HUES6 (cell line): ENCODE results near the gene PDPK1.
"Not testable (repeated sequence)": the region's sequence is repeated elsewhere in the genome, so short reads cannot be mapped to it uniquely, and the experiment has no call there.

Experiments
- H3K27ac ChIP-seq: 2 replicates; pipeline ENCODE4 v1.7.0; 2013; ENCODE audit warnings: low read depth, mild to moderate bottlenecking, low read length, inconsistent platforms
- H3K27me3 ChIP-seq: 2 replicates; pipeline ENCODE4 v1.6.1; 2013; ENCODE audit warnings: low read length; ENCODE audit not compliant: control insufficient read depth, insufficient read depth
- H3K36me3 ChIP-seq: 2 replicates; pipeline ENCODE4 v1.6.1; 2013; ENCODE audit warnings: low read length; ENCODE audit not compliant: control insufficient read depth, insufficient read depth
- H3K4me1 ChIP-seq: 2 replicates; pipeline ENCODE4 v1.6.1; 2013; ENCODE audit warnings: low read length; ENCODE audit not compliant: control insufficient read depth, insufficient read depth
- H3K4me3 ChIP-seq: 2 replicates; pipeline ENCODE4 v1.5.1; 2013; ENCODE audit warnings: low read depth, low read length
- H3K9ac ChIP-seq: one replicate; pipeline ENCODE4 v1.6.1; 2013; ENCODE audit warnings: mild to moderate bottlenecking, low read length
- H3K9me3 ChIP-seq: 2 replicates; pipeline ENCODE4 v1.6.1; 2013; ENCODE audit warnings: low read depth, low read length; ENCODE audit not compliant: control insufficient read depth, insufficient read depth

The PDPK1 gene

DNA sequence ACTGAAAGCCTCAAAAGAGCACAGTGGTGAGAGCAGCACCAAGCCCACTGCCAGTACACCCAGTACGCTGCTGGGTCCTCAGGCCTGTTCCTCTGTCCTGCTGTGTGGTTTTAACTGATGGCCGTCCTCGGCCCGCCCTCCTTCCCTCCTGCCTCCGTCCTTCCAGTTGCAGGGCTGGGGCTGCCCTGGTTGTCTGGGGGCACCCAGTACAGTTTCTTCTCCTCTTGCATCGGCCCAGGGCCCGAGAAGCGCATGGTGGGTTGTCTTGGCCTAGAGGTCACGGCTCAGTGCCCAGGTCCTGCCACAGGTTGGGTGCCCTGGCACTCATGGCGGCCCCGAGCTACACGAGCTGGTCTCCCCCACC is 73.7 kb downstream of the PDPK1 start:
- Histone ChIP-seq H3K27me3 (no peaks in the 10 kb centered on the region), H3K27ac (no peak overlapping the region), H3K4me1 (no peaks in the 10 kb centered on the region), H3K4me3 (no peak overlapping the region), H3K36me3 (peaks cover 29% of the 10 kb centered on the region), H3K9ac (no peak overlapping the region), H3K9me3 (no peaks in the 10 kb centered on the region)

DNA sequence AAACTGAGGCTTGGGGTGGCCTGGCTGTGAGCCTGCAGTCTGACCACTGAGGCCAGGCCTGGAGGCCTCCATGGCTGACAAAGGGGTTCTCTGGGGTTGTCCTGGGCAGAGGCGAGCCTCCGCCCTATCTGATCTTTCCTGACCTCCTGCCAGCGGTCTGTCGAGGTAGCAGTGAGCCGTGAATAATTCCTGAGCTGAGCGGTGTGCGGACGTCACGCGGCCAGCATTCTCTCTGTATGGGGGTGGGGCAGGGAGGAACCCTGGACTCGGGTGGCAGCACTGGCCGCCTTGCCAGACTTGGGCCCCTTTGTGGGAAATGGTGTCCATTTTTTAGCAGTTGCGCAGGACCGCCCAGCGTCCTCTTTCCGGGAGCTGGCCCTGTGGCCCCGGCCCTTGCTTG is 74.1 kb downstream of the PDPK1 start:
- not testable (repeated sequence) for H3K27me3 ChIP-seq, H3K9me3 ChIP-seq, H3K9ac ChIP-seq, H3K27ac ChIP-seq, H3K4me3 ChIP-seq, H3K4me1 ChIP-seq
- H3K36me3 ChIP-seq = peaks cover 29% of the 10 kb centered on the region

DNA sequence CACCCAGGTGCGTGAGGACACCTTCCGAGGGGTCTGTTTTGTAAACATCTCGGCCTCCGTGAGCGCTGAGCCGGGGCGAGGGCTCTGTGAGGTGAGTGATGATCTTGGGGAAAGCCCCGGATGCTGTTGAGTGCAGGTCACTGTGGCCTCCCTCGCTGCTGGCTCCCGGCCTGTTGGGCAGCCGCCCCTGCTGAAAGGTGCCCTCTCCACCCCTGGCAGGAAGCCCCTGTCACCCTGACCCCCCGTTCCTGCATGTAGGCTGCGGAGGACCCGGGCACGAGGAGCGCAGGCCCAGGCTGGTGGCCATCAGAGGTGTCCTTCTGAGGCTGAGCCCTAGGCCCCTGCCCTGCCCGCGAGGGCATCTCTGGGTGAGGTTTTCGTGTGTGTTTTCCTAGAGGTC is 75.4 kb downstream of the PDPK1 start:
- H3K9me3 ChIP-seq, H3K9ac ChIP-seq, H3K27me3 ChIP-seq, H3K4me3 ChIP-seq, H3K27ac ChIP-seq, H3K4me1 ChIP-seq: not testable (repeated sequence)
- H3K36me3 ChIP-seq = peaks cover 27% of the 10 kb centered on the region

DNA sequence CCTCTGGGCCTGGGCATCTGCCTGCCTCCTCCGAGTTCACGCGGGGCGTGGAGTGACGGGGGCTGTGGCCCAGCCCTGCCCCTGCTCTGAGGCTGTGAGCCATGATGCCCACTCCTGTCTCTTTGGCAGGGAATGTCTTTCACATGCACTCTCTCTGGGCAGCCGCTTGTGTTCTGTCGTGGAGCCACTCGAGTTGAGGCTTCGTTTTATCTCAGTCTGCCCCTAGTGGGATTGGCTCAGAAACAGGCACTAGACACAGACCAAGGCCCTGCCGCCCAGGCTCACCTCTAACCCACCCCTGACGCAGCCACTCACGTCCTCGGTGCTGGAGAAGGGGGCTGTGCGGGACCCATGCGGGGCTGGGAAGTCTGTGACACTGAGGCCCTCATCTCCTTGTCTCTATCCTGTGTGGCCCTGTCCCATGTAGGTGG is 77.0 kb downstream of the PDPK1 start:
- H3K9ac ChIP-seq = no peak overlapping the region
- peaks cover 26% of the 10 kb centered on the region for H3K36me3 ChIP-seq
- H3K4me1 ChIP-seq = no peaks in the 10 kb centered on the region
- no peak overlapping the region for H3K27ac ChIP-seq
- H3K4me3 ChIP-seq = no peak overlapping the region
- no peaks in the 10 kb centered on the region for H3K9me3 ChIP-seq
- no peaks in the 10 kb centered on the region for H3K27me3 ChIP-seq

DNA sequence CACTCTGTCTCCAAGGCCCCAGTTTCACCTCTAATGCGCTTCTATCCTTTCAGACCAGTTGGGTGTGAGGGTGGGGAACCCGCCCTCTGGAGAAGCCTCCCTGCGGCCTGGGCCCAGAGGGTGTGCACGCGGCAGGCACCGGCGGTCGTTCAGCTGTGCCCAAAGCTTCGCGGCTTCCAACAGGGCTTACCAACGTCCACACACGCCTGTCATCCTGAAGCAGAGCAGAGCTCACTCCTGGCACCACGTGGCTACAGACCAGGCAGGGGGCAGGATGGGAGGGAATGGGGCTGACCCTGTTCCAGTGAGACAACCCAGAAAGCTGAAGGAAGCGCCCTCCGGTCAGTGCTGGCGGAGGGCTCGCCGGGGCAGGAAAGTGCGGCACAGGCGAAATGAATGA is 81.1 kb downstream of the PDPK1 start:
- H3K9me3 ChIP-seq, H3K27me3 ChIP-seq, H3K9ac ChIP-seq, H3K36me3 ChIP-seq, H3K4me3 ChIP-seq, H3K27ac ChIP-seq, H3K4me1 ChIP-seq: not testable (repeated sequence)

DNA sequence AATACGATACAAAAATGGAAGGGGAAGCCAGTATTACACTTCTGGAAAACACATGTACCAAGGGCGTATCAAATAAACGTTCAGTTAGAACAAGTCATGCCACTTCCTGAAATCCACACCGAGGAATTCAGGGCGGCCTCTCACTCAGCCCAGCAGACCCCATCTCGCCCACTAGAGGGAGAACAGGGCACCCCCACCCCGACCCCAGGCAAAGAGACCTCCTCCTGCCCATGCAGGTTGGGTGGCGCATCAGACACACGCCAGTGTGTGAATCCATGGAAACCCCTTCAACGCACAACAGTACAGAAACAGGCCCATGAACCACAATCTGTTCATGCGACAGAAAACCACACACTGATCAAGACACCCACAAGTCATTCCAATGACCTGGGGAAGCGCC is 81.8 kb downstream of the PDPK1 start:
- H3K9me3 ChIP-seq, H3K36me3 ChIP-seq, H3K27me3 ChIP-seq, H3K9ac ChIP-seq, H3K4me1 ChIP-seq, H3K27ac ChIP-seq, H3K4me3 ChIP-seq: not testable (repeated sequence)

DNA sequence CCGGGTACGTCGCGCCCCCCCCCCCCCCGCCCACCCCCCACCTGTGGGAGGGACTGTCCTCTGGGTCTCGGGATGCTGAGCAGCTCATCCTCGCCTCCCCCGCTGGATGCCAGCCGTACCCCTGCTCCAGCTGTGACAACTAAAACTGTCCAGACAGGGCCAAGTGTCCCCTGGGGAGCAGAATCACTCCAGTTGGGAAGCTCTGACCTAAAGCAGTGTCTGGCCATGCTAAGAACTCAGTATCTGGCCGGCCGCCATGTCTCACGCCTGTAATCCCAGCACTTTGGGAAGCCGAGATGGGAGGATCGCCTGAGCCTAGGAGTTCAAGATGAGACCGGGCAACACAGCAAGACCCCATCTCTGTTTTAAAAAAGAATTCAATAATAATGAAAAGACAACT is 83.0 kb downstream of the PDPK1 start:
- H3K9me3 ChIP-seq, H3K27ac ChIP-seq, H3K27me3 ChIP-seq: not testable (repeated sequence)

DNA sequence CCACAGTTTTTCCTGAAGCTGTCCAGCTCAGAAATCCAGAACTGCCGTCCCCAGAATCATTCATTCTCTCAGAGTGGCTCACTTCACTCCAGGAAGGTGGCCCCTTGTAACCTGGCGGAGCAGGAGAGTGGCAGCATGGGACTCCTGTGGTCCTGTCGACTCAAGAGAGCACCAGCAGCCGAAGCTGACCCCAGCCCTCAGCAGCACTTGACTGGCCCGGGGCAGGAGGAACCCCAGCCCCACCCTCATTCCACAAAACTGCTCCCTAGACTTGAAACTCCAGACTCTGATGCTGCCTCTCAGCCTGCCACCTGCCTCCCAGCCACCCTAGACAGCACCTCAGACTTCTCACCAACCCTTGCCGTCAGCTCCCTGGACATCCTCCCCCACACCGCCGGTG is 83.6 kb downstream of the PDPK1 start:
- not testable (repeated sequence) for H3K27ac ChIP-seq

More for the DNA sequence above, 83.0 kb downstream of the PDPK1 start:
- not testable (repeated sequence) for H3K4me1 ChIP-seq, H3K4me3 ChIP-seq, H3K36me3 ChIP-seq, H3K9ac ChIP-seq

DNA sequence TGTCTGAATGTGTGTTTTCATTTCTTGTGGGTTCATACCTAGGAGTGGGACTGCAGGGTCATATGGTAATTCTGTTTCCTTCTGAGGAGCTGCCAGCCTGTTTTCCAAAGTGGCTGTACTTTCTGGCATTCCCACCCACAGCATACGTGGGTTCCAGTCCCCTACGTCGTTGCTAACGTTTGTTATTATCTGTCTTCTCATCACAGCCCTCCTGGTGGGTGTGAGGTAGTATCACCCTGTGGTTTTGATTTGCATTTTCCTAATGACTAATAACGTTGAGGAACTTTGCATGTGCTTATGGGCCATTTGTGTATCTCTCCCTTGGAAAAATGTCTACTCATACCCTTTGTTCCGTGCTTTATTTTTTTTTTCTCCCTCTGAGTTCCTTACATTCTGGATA is 89.3 kb downstream of the PDPK1 start:
- not testable (repeated sequence) for H3K9me3 ChIP-seq, H3K4me3 ChIP-seq, H3K27me3 ChIP-seq, H3K27ac ChIP-seq, H3K9ac ChIP-seq, H3K36me3 ChIP-seq, H3K4me1 ChIP-seq

More for the DNA sequence above, 83.6 kb downstream of the PDPK1 start:
- not testable (repeated sequence) for H3K36me3 ChIP-seq, H3K4me3 ChIP-seq, H3K27me3 ChIP-seq, H3K9ac ChIP-seq, H3K4me1 ChIP-seq, H3K9me3 ChIP-seq

DNA sequence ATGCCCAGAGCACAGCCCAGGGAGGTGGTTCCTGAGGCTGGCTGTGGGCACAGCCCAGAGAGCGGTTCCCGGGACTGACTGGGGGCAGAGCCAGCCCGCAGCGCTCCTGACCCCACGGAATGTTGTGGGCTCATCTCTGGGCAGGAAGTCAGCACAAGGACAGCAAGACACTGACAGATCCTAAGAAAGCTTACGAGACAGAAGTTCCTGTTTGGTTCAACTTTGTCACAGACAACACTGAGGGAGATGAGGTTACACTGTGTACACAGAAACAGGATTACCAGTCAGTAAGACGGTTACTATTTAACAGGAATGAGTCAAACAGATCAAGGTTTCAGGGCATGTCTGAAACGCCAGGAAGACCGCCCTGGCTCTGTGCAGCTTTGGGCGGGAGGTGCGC is 93.4 kb downstream of the PDPK1 start:
- not testable (repeated sequence) for H3K9ac ChIP-seq

DNA sequence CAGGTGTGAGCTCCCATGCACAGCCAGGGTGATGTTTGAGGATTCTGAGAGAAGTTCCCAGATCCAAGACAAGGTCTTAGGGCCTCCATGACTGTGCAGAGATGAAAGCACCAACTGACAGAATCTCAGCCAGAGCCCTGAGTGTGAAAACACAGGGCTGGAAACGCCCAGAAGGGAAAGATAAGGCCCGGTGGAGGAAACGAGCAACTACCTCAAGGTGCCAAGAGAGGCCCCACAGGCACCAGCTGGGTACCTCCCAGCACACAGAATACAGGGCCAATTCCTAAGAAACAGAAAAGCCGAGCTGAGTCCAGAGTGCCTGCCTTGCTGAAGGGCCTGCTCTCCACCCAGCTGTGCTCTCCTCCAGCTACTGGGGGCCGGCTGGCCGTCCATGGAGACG is 94.5 kb downstream of the PDPK1 start:
- H3K9me3 ChIP-seq, H3K36me3 ChIP-seq, H3K9ac ChIP-seq, H3K4me1 ChIP-seq, H3K4me3 ChIP-seq, H3K27ac ChIP-seq, H3K27me3 ChIP-seq: not testable (repeated sequence)

More for the DNA sequence above, 93.4 kb downstream of the PDPK1 start:
- H3K36me3 ChIP-seq, H3K4me3 ChIP-seq, H3K27ac ChIP-seq, H3K27me3 ChIP-seq, H3K4me1 ChIP-seq, H3K9me3 ChIP-seq: not testable (repeated sequence)

DNA sequence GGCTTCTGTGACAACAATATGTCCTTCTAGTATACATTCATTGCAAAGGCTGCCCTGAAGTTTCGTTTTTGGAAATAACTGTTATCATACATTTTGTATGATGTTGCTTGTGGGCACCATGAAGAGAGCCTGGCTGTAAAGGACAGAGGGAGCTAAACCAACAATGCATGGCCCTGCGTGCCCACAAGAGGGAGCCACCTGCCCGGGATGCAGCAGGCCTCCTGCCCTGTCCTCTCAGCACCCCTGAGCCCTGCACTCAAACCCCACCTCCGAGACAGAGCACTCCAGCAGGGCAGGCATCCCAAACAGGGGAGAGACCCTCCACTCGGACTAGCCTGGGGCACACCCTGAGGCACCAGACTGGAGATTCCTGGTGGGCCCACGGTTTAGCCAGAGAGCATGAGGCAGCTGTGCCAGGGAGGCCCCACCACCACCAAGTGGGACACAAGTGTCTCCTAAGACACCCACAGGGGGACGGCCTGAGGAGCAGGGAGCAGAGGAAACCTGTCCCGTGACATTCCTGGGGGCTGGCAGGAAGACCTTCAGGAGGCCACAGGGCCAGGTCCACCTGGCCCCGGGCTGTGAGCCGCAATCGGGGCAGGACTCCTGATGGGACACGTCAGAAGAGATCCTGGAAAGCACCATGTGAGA is 101.4 kb downstream of the PDPK1 start:
- H3K4me3 ChIP-seq, H3K36me3 ChIP-seq, H3K9me3 ChIP-seq, H3K27me3 ChIP-seq, H3K27ac ChIP-seq, H3K4me1 ChIP-seq, H3K9ac ChIP-seq: not testable (repeated sequence)
